ENCODE results near the gene TUBB.
A peak's percentile ranks its signal among the peaks of the same experiment; 100 is the strongest.

Gene TUBB

GRCh38 chr6:30711758-30712380 is 8.3 kb upstream of the TUBB start:
- no peaks in the 10 kb centered on the region for H3K9me3 ChIP-seq (ENCODE audit: control insufficient read depth, low read length)
- peaks cover 13% of the 10 kb centered on the region for H3K4me1 ChIP-seq (ENCODE audit: control insufficient read depth, insufficient read depth, low read depth, low read length)
- no peak overlapping the region for H2BK15ac ChIP-seq (ENCODE audit: low read depth, poor library complexity, severe bottlenecking)
- no peak overlapping the region for H3K4ac ChIP-seq (ENCODE audit: low read depth in 1 of 2, low read length in 2 of 2)
- H2BK12ac ChIP-seq (ENCODE audit: low read length in 2 of 2) = no peak overlapping the region
- no peak overlapping the region for H3K4me3 ChIP-seq (ENCODE audit: insufficient read depth in 1 of 2, low read depth in 1 of 2, low read length in 2 of 2)
- H3K23ac ChIP-seq (ENCODE audit: low read length in 2 of 2) = no peak overlapping the region
- no peak overlapping the region for H4K8ac ChIP-seq (ENCODE audit: low read length)
- no peak overlapping the region for H2BK120ac ChIP-seq (ENCODE audit: low read depth, low read length)
- H3K27me3 ChIP-seq (ENCODE audit: control insufficient read depth in 1 of 2, insufficient read depth in 1 of 2, low read length in 2 of 2) = no peaks in the 10 kb centered on the region
- H3K14ac ChIP-seq (ENCODE audit: low read length in 2 of 2) = no peak overlapping the region
- no peak overlapping the region for H3K4me2 ChIP-seq (ENCODE audit: low read length, poor library complexity, severe bottlenecking)
- no peak overlapping the region for H3K27ac ChIP-seq (ENCODE audit: low read length, poor library complexity, severe bottlenecking)
- no peak for DNase-seq
- H3K18ac ChIP-seq (ENCODE audit: low read depth in 1 of 2, low read length in 2 of 2) = no peak overlapping the region
- H4K91ac ChIP-seq (ENCODE audit: low read length) = no peak overlapping the region
- peaks cover 31% of the 10 kb centered on the region for H3K79me1 ChIP-seq (replicated peaks; ENCODE audit: low read length, poor library complexity, severe bottlenecking)
- H2AFZ ChIP-seq (ENCODE audit: low read depth, low read length) = no peak overlapping the region
- H3K9ac ChIP-seq (ENCODE audit: low read length) = no peak overlapping the region
- no peak overlapping the region for H2BK5ac ChIP-seq (ENCODE audit: low read depth, low read length, poor library complexity, severe bottlenecking)
- H3K36me3 ChIP-seq (ENCODE audit: control insufficient read depth in 1 of 2, insufficient read depth in 2 of 2, low read depth in 1 of 2, low read length in 2 of 2) = peaks cover 30 to 77% of the 10 kb centered on the region in 2 experiments
- 100% methylated on average over 1 of the region's 1 CpG for WGBS
- H2AK5ac ChIP-seq (ENCODE audit: low read length, severe bottlenecking) = no peak overlapping the region

GRCh38 chr6:30712441-30712945 is 7.7 kb upstream of the TUBB start:
- H3K9ac ChIP-seq (ENCODE audit: low read length) = no peak overlapping the region
- WGBS = 97% methylated on average over 7 of the region's 7 CpGs
- no peak overlapping the region for H4K91ac ChIP-seq (ENCODE audit: low read length)
- H3K27me3 ChIP-seq (ENCODE audit: control insufficient read depth in 1 of 2, insufficient read depth in 1 of 2, low read length in 2 of 2) = no peaks in the 10 kb centered on the region
- no peak overlapping the region for H2AK5ac ChIP-seq (ENCODE audit: low read length, severe bottlenecking)
- H3K36me3 ChIP-seq (ENCODE audit: control insufficient read depth in 1 of 2, insufficient read depth in 2 of 2, low read depth in 1 of 2, low read length in 2 of 2) = peaks cover 30 to 71% of the 10 kb centered on the region in 2 experiments
- H3K27ac ChIP-seq (ENCODE audit: low read length, poor library complexity, severe bottlenecking) = no peak overlapping the region
- no peak overlapping the region for H2BK120ac ChIP-seq (ENCODE audit: low read depth, low read length)
- no peak overlapping the region for H2BK5ac ChIP-seq (ENCODE audit: low read depth, low read length, poor library complexity, severe bottlenecking)
- H3K4me3 ChIP-seq (ENCODE audit: insufficient read depth in 1 of 2, low read depth in 1 of 2, low read length in 2 of 2) = no peak overlapping the region
- H3K9me3 ChIP-seq (ENCODE audit: control insufficient read depth, low read length) = no peaks in the 10 kb centered on the region
- no peak overlapping the region for H3K4me2 ChIP-seq (ENCODE audit: low read length, poor library complexity, severe bottlenecking)
- no peak overlapping the region for H2BK12ac ChIP-seq (ENCODE audit: low read length in 2 of 2)
- no peak overlapping the region for H2AFZ ChIP-seq (ENCODE audit: low read depth, low read length)
- H3K79me1 ChIP-seq (replicated peaks; ENCODE audit: low read length, poor library complexity, severe bottlenecking) = peaks cover 31% of the 10 kb centered on the region
- H3K4ac ChIP-seq (ENCODE audit: low read depth in 1 of 2, low read length in 2 of 2) = no peak overlapping the region
- H3K23ac ChIP-seq (ENCODE audit: low read length in 2 of 2) = no peak overlapping the region
- H4K8ac ChIP-seq (ENCODE audit: low read length) = no peak overlapping the region
- H3K18ac ChIP-seq (ENCODE audit: low read depth in 1 of 2, low read length in 2 of 2) = no peak overlapping the region
- peaks cover 10% of the 10 kb centered on the region for H3K4me1 ChIP-seq (ENCODE audit: control insufficient read depth, insufficient read depth, low read depth, low read length)
- H3K14ac ChIP-seq (ENCODE audit: low read length in 2 of 2) = no peak overlapping the region
- no peak for DNase-seq
- no peak overlapping the region for H2BK15ac ChIP-seq (ENCODE audit: low read depth, poor library complexity, severe bottlenecking)

GRCh38 chr6:30714263-30714662 is 5.9 kb upstream of the TUBB start:
- no peaks in the 10 kb centered on the region for H3K9me3 ChIP-seq (ENCODE audit: control insufficient read depth, low read length)
- no peak overlapping the region for H2AK5ac ChIP-seq (ENCODE audit: low read length, severe bottlenecking)
- H4K8ac ChIP-seq (ENCODE audit: low read length) = no peak overlapping the region
- WGBS = no CpG with 5 or more reads among the region's 1 CpG
- no peak overlapping the region for H4K91ac ChIP-seq (ENCODE audit: low read length)
- H3K27me3 ChIP-seq (ENCODE audit: control insufficient read depth in 1 of 2, insufficient read depth in 1 of 2, low read length in 2 of 2) = no peaks in the 10 kb centered on the region
- no peak overlapping the region for H2BK120ac ChIP-seq (ENCODE audit: low read depth, low read length)
- H2AFZ ChIP-seq (ENCODE audit: low read depth, low read length) = no peak overlapping the region
- no peak overlapping the region for H3K23ac ChIP-seq (ENCODE audit: low read length in 2 of 2)
- H3K4ac ChIP-seq (ENCODE audit: low read depth in 1 of 2, low read length in 2 of 2) = no peak overlapping the region
- H3K9ac ChIP-seq (ENCODE audit: low read length) = no peak overlapping the region
- no peak for DNase-seq
- H3K36me3 ChIP-seq (ENCODE audit: control insufficient read depth in 1 of 2, insufficient read depth in 2 of 2, low read depth in 1 of 2, low read length in 2 of 2) = peaks cover 30 to 57% of the 10 kb centered on the region in 2 experiments
- no peak overlapping the region for H3K27ac ChIP-seq (ENCODE audit: low read length, poor library complexity, severe bottlenecking)
- H2BK12ac ChIP-seq (ENCODE audit: low read length in 2 of 2) = no peak overlapping the region
- H3K4me2 ChIP-seq (ENCODE audit: low read length, poor library complexity, severe bottlenecking) = no peak overlapping the region
- H2BK5ac ChIP-seq (ENCODE audit: low read depth, low read length, poor library complexity, severe bottlenecking) = no peak overlapping the region
- H3K14ac ChIP-seq (ENCODE audit: low read length in 2 of 2) = no peak overlapping the region
- no peak overlapping the region for H3K4me3 ChIP-seq (ENCODE audit: insufficient read depth in 1 of 2, low read depth in 1 of 2, low read length in 2 of 2)
- H2BK15ac ChIP-seq (ENCODE audit: low read depth, poor library complexity, severe bottlenecking) = no peak overlapping the region
- no peak overlapping the region for H3K18ac ChIP-seq (ENCODE audit: low read depth in 1 of 2, low read length in 2 of 2)
- peaks cover 30% of the 10 kb centered on the region for H3K79me1 ChIP-seq (replicated peaks; ENCODE audit: low read length, poor library complexity, severe bottlenecking)
- H3K4me1 ChIP-seq (ENCODE audit: control insufficient read depth, insufficient read depth, low read depth, low read length) = peaks cover 8% of the 10 kb centered on the region

GRCh38 chr6:30716879-30717128 is 3.3 kb upstream of the TUBB start:
- H3K4me3 ChIP-seq (ENCODE audit: insufficient read depth in 1 of 2, low read depth in 1 of 2, low read length in 2 of 2) = peak overlapping the region; percentile 64 to 85
- H3K4me1 ChIP-seq (ENCODE audit: control insufficient read depth, insufficient read depth, low read depth, low read length) = peaks cover 4% of the 10 kb centered on the region
- H3K27me3 ChIP-seq (ENCODE audit: control insufficient read depth in 1 of 2, insufficient read depth in 1 of 2, low read length in 2 of 2) = no peaks in the 10 kb centered on the region
- peak overlapping the region; percentile 11 for H2AFZ ChIP-seq (ENCODE audit: low read depth, low read length)
- H2BK12ac ChIP-seq (ENCODE audit: low read length in 2 of 2) = no peak overlapping the region
- peak overlapping the region; percentile 41 to 64 for H3K4ac ChIP-seq (ENCODE audit: low read depth in 1 of 2, low read length in 2 of 2)
- peak overlapping the region; percentile 80 for H4K8ac ChIP-seq (ENCODE audit: low read length)
- H3K36me3 ChIP-seq (ENCODE audit: control insufficient read depth in 1 of 2, insufficient read depth in 2 of 2, low read depth in 1 of 2, low read length in 2 of 2) = peaks cover 23 to 34% of the 10 kb centered on the region in 2 experiments
- H3K18ac ChIP-seq (ENCODE audit: low read depth in 1 of 2, low read length in 2 of 2) = peak overlapping the region; percentile 41 to 74
- H3K4me2 ChIP-seq (ENCODE audit: low read length, poor library complexity, severe bottlenecking) = peak overlapping the region; percentile 35
- no peaks in the 10 kb centered on the region for H3K9me3 ChIP-seq (ENCODE audit: control insufficient read depth, low read length)
- H4K91ac ChIP-seq (ENCODE audit: low read length) = peak overlapping the region; percentile 81
- H2BK15ac ChIP-seq (ENCODE audit: low read depth, poor library complexity, severe bottlenecking) = peak overlapping the region; percentile 53
- H2BK120ac ChIP-seq (ENCODE audit: low read depth, low read length) = peak overlapping the region; percentile 73
- H3K23ac ChIP-seq (ENCODE audit: low read length in 2 of 2) = no peak overlapping the region
- H3K79me1 ChIP-seq (replicated peaks; ENCODE audit: low read length, poor library complexity, severe bottlenecking) = peaks cover 24% of the 10 kb centered on the region
- H2AK5ac ChIP-seq (ENCODE audit: low read length, severe bottlenecking) = no peak overlapping the region
- peak overlapping the region; percentile 92 for H3K9ac ChIP-seq (ENCODE audit: low read length)
- 6% methylated on average over 8 of the region's 8 CpGs for WGBS
- no peak for DNase-seq
- no peak overlapping the region for H3K14ac ChIP-seq (ENCODE audit: low read length in 2 of 2)
- no peak overlapping the region for H2BK5ac ChIP-seq (ENCODE audit: low read depth, low read length, poor library complexity, severe bottlenecking)
- H3K27ac ChIP-seq (ENCODE audit: low read length, poor library complexity, severe bottlenecking) = peak overlapping the region; percentile 47

All from mesenchymal stem cell (in vitro differentiated cells and primary cell).